H1 (cell line): ENCODE measurements around the gene GRID2. TPM values are rescaled to one million over a fixed set of nuclear protein-coding genes. Genes with fewer than 3 reads are reported as not detected.

Experiments
- EGR1 ChIP-seq: IDR thresholded peaks from 2 replicates; pipeline ENCODE4 v1.6.1; 2011; ENCODE audit warnings: low read depth, low read length, borderline replicate concordance
- EP300 ChIP-seq, 2 experiments: IDR thresholded peaks; 1 replicate in 1 of 2; 2 replicates in 1 of 2; pipeline ENCODE4 v1.6.1; 2011 to 2012; ENCODE audit warnings: low read depth in 2 of 2, low read length in 2 of 2, mild to moderate bottlenecking in 2 of 2, borderline replicate concordance in 1 of 2, inconsistent platforms in 1 of 2, moderate library complexity in 1 of 2
- KDM1A ChIP-seq: fragments of 200-600, 300-600 bp; sonication (generic); IDR thresholded peaks from 2 replicates; pipeline ENCODE4 v1.7.1; 2016; ENCODE audit warnings: mild to moderate bottlenecking, low read length, borderline replicate concordance
- POLR2AphosphoS5 ChIP-seq: IDR thresholded peaks from 2 replicates; pipeline ENCODE4 v1.6.1; 2011; ENCODE audit warnings: low read depth, low read length
- RFX5 ChIP-seq: IDR thresholded peaks from 2 replicates; pipeline ENCODE4 v1.6.1; 2011; ENCODE audit warnings: low read depth, low read length, improper control_type of control experiment, borderline replicate concordance
- polyA plus RNA-seq, 7 experiments: library from polyadenylated mRNA; depleted of rRNA in 3 of 7; stranded (reverse) in 5 of 7; unstranded in 2 of 7; fragments of >200 nt in 5 of 7; fragments of 200-250 nt in 2 of 7; gene quantifications; 1 replicate in 5 of 7; 2 replicates in 1 of 7; 4 replicates in 1 of 7; pipeline versions ENCODE4 v1.2.1 to v1.2.3, GENCODE V29; 2011 to 2013; ENCODE audit warnings: missing spikeins in 2 of 7, mixed read lengths in 2 of 7
- total RNA-seq: library from RNA; stranded (reverse); fragmentation: NEBNext Ultra II Directional; extraction: Animal tissue kit (Norgen Biotek cat#: 25700); gene quantifications from 2 replicates; pipeline ENCODE4 v1.2.1, GENCODE V29; 2021

Gene GRID2
- total and polyA plus RNA-seq, 2 of the 8 experiments (the other 6 are each of a cell fraction or from before 2014, with no cell fraction given) = 31.1 to 81.9 TPM

DNA sequence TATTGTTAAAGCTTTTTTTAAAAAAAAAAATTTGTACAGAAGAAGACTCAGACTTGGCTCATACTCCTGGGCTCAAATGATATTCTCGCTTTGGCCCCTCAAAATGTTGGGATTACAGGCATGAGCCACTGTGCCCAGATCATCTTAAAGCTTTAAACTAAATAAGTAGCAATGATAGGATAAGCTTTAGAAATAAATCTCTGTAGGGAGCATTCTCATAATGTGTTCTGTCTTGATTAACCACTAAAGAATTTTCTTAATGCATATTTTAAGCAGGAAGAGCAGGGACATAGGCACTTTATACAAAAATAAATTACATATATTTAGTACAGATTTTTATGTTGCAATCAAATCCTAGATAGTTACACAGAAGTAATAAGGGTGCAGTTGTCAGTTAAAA lies 667.2 kb downstream of the GRID2 start (continued):
- no peak for TF ChIP-seq KDM1A
- TF ChIP-seq RFX5 = no peak
- TF ChIP-seq EP300 (IDR thresholded peaks at IDR 0.05; ENCODE audit: borderline replicate concordance in 1 of 2, low read depth in 2 of 2, low read length in 2 of 2) = no peak
- TF ChIP-seq POLR2AphosphoS5 = no peak
- no peak for TF ChIP-seq EGR1
- TF ChIP-seq, all 59 proteins: peak for 0
